H9 (cell line): ENCODE data around the gene FBXW9. TPM values are rescaled to one million over a fixed set of nuclear protein-coding genes. Genes with fewer than 3 reads are reported as not detected.

Experiments used
- DNase-seq: peaks from one replicate; pipeline ENCODE4 v3.0.0-alpha.2; 2017
- H2AFZ ChIP-seq: one replicate; pipeline ENCODE4 v1.6.1; 2013; ENCODE audit warnings: mild to moderate bottlenecking, low read length, control low read depth, moderate library complexity
- H2AK5ac ChIP-seq: 2 replicates; pipeline ENCODE4 v1.6.1; 2013; ENCODE audit warnings: low read length, control low read depth, mixed read lengths; ENCODE audit not compliant: insufficient read length
- H2BK120ac ChIP-seq: one replicate; pipeline ENCODE4 v1.6.1; 2013; ENCODE audit warnings: low read depth, mild to moderate bottlenecking, low read length, control low read depth, inconsistent platforms; ENCODE audit not compliant: poor library complexity, severe bottlenecking
- H2BK12ac ChIP-seq: 2 replicates; pipeline ENCODE4 v1.6.1; 2013; ENCODE audit warnings: low read length, control low read depth, mixed read lengths, low read depth; ENCODE audit not compliant: insufficient read length
- H2BK15ac ChIP-seq: 2 replicates; pipeline ENCODE4 v1.6.1; 2013; ENCODE audit warnings: low read depth, low read length, control low read depth
- H2BK20ac ChIP-seq: one replicate; pipeline ENCODE4 v1.6.1; 2013; ENCODE audit warnings: low read depth, mild to moderate bottlenecking, low read length, control low read depth, inconsistent platforms; ENCODE audit not compliant: poor library complexity, severe bottlenecking
- H2BK5ac ChIP-seq: 2 replicates; pipeline ENCODE4 v1.6.1; 2013; ENCODE audit warnings: low read length, control low read depth, mixed read lengths; ENCODE audit not compliant: insufficient read length
- H3K14ac ChIP-seq: 2 replicates; pipeline ENCODE4 v1.6.1; 2013; ENCODE audit warnings: low read length, control low read depth; ENCODE audit not compliant: insufficient read depth
- H3K18ac ChIP-seq: 2 replicates; pipeline ENCODE4 v1.6.1; 2013; ENCODE audit warnings: low read depth, mild to moderate bottlenecking, mixed read lengths, low read length, control low read depth; ENCODE audit not compliant: insufficient read length
- H3K23ac ChIP-seq: 2 replicates; pipeline ENCODE4 v1.6.1; 2013; ENCODE audit warnings: low read length, control low read depth, mixed read lengths, low read depth; ENCODE audit not compliant: insufficient read length
- H3K23me2 ChIP-seq: 2 replicates; pipeline ENCODE4 v1.6.1; 2013; ENCODE audit warnings: low read depth, mild to moderate bottlenecking, mixed read lengths, low read length, control low read depth; ENCODE audit not compliant: insufficient read length, poor library complexity, severe bottlenecking
- H3K27ac ChIP-seq: 2 replicates; pipeline ENCODE4 v1.5.1; 2013; ENCODE audit warnings: low read length, control low read depth, mixed read lengths, low read depth; ENCODE audit not compliant: insufficient read length
- H3K27me3 ChIP-seq: 2 replicates; pipeline ENCODE4 v1.6.1; 2013; ENCODE audit warnings: low read length, control low read depth, inconsistent platforms; ENCODE audit not compliant: insufficient read depth
- H3K4ac ChIP-seq: 2 replicates; pipeline ENCODE4 v1.6.1; 2013; ENCODE audit warnings: low read depth, mild to moderate bottlenecking, control low read depth, inconsistent platforms, low read length, moderate library complexity
- H3K4me1 ChIP-seq: 2 replicates; pipeline ENCODE4 v1.6.1; 2013; ENCODE audit warnings: low read length, control low read depth, inconsistent platforms; ENCODE audit not compliant: insufficient read depth
- H3K4me2 ChIP-seq: 2 replicates; pipeline ENCODE4 v1.6.1; 2013; ENCODE audit warnings: low read length, control low read depth, mixed read lengths; ENCODE audit not compliant: insufficient read length, insufficient read depth
- H3K56ac ChIP-seq: 2 replicates; pipeline ENCODE4 v1.6.1; 2013; ENCODE audit warnings: low read depth, mild to moderate bottlenecking, mixed read lengths, low read length, control low read depth; ENCODE audit not compliant: insufficient read length
- H3K79me1 ChIP-seq: 2 replicates; pipeline ENCODE4 v1.6.1; 2013; ENCODE audit warnings: low read depth, mild to moderate bottlenecking, moderate library complexity, low read length, control low read depth, inconsistent platforms; ENCODE audit not compliant: insufficient read depth, poor library complexity, severe bottlenecking
- H3K79me2 ChIP-seq: 2 replicates; pipeline ENCODE4 v1.6.1; 2013; ENCODE audit warnings: low read length, control low read depth, inconsistent platforms; ENCODE audit not compliant: insufficient read depth
- H3K9ac ChIP-seq: 2 replicates; pipeline ENCODE4 v1.6.1; 2013; ENCODE audit warnings: low read length, control low read depth, mixed read lengths; ENCODE audit not compliant: insufficient read length; ENCODE audit errors: extremely low read depth
- H3K9me3 ChIP-seq: one replicate; pipeline ENCODE4 v1.6.1; 2013; ENCODE audit warnings: low read depth, low read length, inconsistent platforms; ENCODE audit not compliant: control insufficient read depth
- H3T11ph ChIP-seq: one replicate; pipeline ENCODE4 v1.6.1; 2013; ENCODE audit warnings: mild to moderate bottlenecking, low read length, control low read depth, inconsistent platforms
- H4K20me1 ChIP-seq: one replicate; pipeline ENCODE4 v1.6.1; 2013; ENCODE audit not compliant: control insufficient read depth, insufficient read length, insufficient read depth
- H4K5ac ChIP-seq: 2 replicates; pipeline ENCODE4 v1.6.1; 2013; ENCODE audit warnings: low read depth, mild to moderate bottlenecking, mixed read lengths, low read length, control low read depth; ENCODE audit not compliant: insufficient read length
- H4K8ac ChIP-seq: replicated peaks from 2 replicates; pipeline ENCODE4 v1.6.1; 2013; ENCODE audit warnings: low read length, control low read depth, mixed read lengths, low read depth; ENCODE audit not compliant: insufficient read length
- H4K91ac ChIP-seq: 2 replicates; pipeline ENCODE4 v1.6.1; 2013; ENCODE audit warnings: low read depth, mild to moderate bottlenecking, moderate library complexity, mixed read lengths, low read length, control low read depth; ENCODE audit not compliant: insufficient read length
- H3K27ac Mint-ChIP-seq, 3 experiments: 2 replicates in 2 of 3; 3 replicates in 1 of 3; pipeline ENCODE4 v1.8.0; 2020 to 2021; ENCODE audit warnings: mixed read lengths in 3 of 3, mild to moderate bottlenecking in 1 of 3, moderate library complexity in 1 of 3
- H3K27me3 Mint-ChIP-seq: 2 replicates; pipeline ENCODE4 v1.8.0; 2021; ENCODE audit warnings: low read depth, mild to moderate bottlenecking, moderate library complexity, mixed read lengths
- H3K36me3 Mint-ChIP-seq, 3 experiments: 2 replicates in 2 of 3; 3 replicates in 1 of 3; pipeline ENCODE4 v1.8.0; 2020 to 2021; ENCODE audit warnings: low read depth in 3 of 3, mixed read lengths in 3 of 3; ENCODE audit not compliant: insufficient read depth in 1 of 3
- H3K4me1 Mint-ChIP-seq, 2 experiments: 2 replicates each; pipeline ENCODE4 v1.8.0; 2020; ENCODE audit warnings: mixed read lengths in 2 of 2
- H3K4me3 Mint-ChIP-seq, 2 experiments: 2 replicates in 1 of 2; 3 replicates in 1 of 2; pipeline ENCODE4 v1.8.0; 2020 to 2021; ENCODE audit warnings: mild to moderate bottlenecking in 2 of 2, mixed read lengths in 2 of 2, moderate library complexity in 1 of 2
- H3K9me3 Mint-ChIP-seq, 2 experiments: 2 replicates in 1 of 2; 3 replicates in 1 of 2; pipeline ENCODE4 v1.8.0; 2020; ENCODE audit warnings: mild to moderate bottlenecking in 2 of 2, mixed read lengths in 2 of 2, moderate library complexity in 1 of 2
- CTCF ChIP-seq: fragments of 200-600 bp; sonication (generic); conservative IDR thresholded peaks from 3 replicates; pipeline ENCODE4 v1.8.0; 2021; ENCODE audit warnings: antibody characterized with exemption, mild to moderate bottlenecking
- WGBS: extraction: QIAGEN DNeasy Blood & Tissue Kit; methylation state at CpG from one replicate; pipeline ENCODE4 v1.1.7; 2013; ENCODE audit warnings: missing lambda C conversion rate, low lambda C conversion rate, mixed read lengths; ENCODE audit not compliant: insufficient read length; ENCODE audit errors: extremely low coverage; 5-methylcytosine and 5-hydroxymethylcytosine counted together
- total RNA-seq: library from RNA; stranded (reverse); gene quantifications from 2 replicates; pipeline ENCODE4 v1.2.1, GENCODE V29; 2021

FBXW9 gene
- total RNA-seq, 1 experiment from 2014 or later, result 11.7 TPM

GRCh38 chr19:12731337-12731736, 34.9 kb upstream of the FBXW9 start:
- H3K18ac ChIP-seq, result no peak overlapping the region
- no peak overlapping the region for H2AK5ac ChIP-seq
- no peak overlapping the region for H4K91ac ChIP-seq
- no peak overlapping the region for H4K5ac ChIP-seq
- no peaks in the 10 kb centered on the region for H3K27me3 ChIP-seq
- H3K4me1 ChIP-seq, result no peaks in the 10 kb centered on the region
- no peak overlapping the region for H3K56ac ChIP-seq
- H2BK120ac ChIP-seq, result no peak overlapping the region
- H3T11ph ChIP-seq, result no peak overlapping the region
- H3K36me3 Mint-ChIP-seq, result peaks cover 23 to 46% (median 30%) of the 10 kb centered on the region in 3 experiments
- no peak overlapping the region for H3K9ac ChIP-seq
- no peak overlapping the region for H2BK15ac ChIP-seq
- H3K79me2 ChIP-seq, result peaks cover 19% of the 10 kb centered on the region
- no CpG with 5 or more reads among the region's 24 CpGs for WGBS
- H3K9me3 Mint-ChIP-seq, result no peaks in the 10 kb centered on the region
- H3K23ac ChIP-seq, result no peak overlapping the region
- no peak for DNase-seq
- H3K27ac ChIP-seq, result no peak overlapping the region
- TF ChIP-seq CTCF, result no peak
- no peaks in the 10 kb centered on the region for H3K9me3 ChIP-seq
- no peak overlapping the region for H2BK20ac ChIP-seq
- H2BK5ac ChIP-seq, result no peak overlapping the region
- H3K79me1 ChIP-seq, result peaks cover 3% of the 10 kb centered on the region
- H4K8ac ChIP-seq, result no peak overlapping the region
- no peak overlapping the region for H2BK12ac ChIP-seq
- H3K27ac Mint-ChIP-seq, result no peak overlapping the region
- H3K4me3 Mint-ChIP-seq, result no peak overlapping the region
- no peak overlapping the region for H3K4me2 ChIP-seq
- H2AFZ ChIP-seq, result no peak overlapping the region
- peaks cover 6% of the 10 kb centered on the region for H3K23me2 ChIP-seq
- no peaks in the 10 kb centered on the region for H4K20me1 ChIP-seq
- peaks cover 2% of the 10 kb centered on the region for H3K27me3 Mint-ChIP-seq
- H3K14ac ChIP-seq, result no peak overlapping the region
- H3K4me1 Mint-ChIP-seq, result peaks cover 12 to 24% of the 10 kb centered on the region in 2 experiments
- no peak overlapping the region for H3K4ac ChIP-seq
